Ectodermal cell (in vitro differentiated cells): ENCODE measurements around the gene EEF1G.
"Not testable (repeated sequence)": the region's sequence is repeated elsewhere in the genome, so short reads cannot be mapped to it uniquely, and the experiment has no call there.

Experiments
- H3K27ac ChIP-seq: 2 replicates; pipeline ENCODE4 v1.7.0; 2013; ENCODE audit warnings: mild to moderate bottlenecking, low read depth, low read length; ENCODE audit not compliant: insufficient read depth, poor library complexity, severe bottlenecking
- H3K27me3 ChIP-seq: 2 replicates; pipeline ENCODE4 v1.7.0; 2013; ENCODE audit warnings: mild to moderate bottlenecking, low read length; ENCODE audit not compliant: insufficient read depth, control insufficient read depth, poor library complexity, severe bottlenecking
- H3K36me3 ChIP-seq: one replicate; pipeline ENCODE4 v1.7.0; 2013; ENCODE audit warnings: low read length; ENCODE audit not compliant: control insufficient read depth, insufficient read depth
- H3K4me1 ChIP-seq: one replicate; pipeline ENCODE4 v1.7.0; 2013; ENCODE audit warnings: low read length; ENCODE audit not compliant: control insufficient read depth, insufficient read depth
- H3K4me3 ChIP-seq: 2 replicates; pipeline ENCODE4 v1.7.0; 2013; ENCODE audit warnings: low read depth, low read length, control low read depth; ENCODE audit not compliant: insufficient read depth
- H3K9me3 ChIP-seq: 2 replicates; pipeline ENCODE4 v1.7.0; 2013; ENCODE audit warnings: mild to moderate bottlenecking, low read length, moderate library complexity; ENCODE audit not compliant: control insufficient read depth
- WGBS, 2 experiments: methylation state at CpG; one replicate each; pipeline ENCODE4 v1.1.7; 2013; ENCODE audit warnings: missing lambda C conversion rate in 2 of 2; 5-methylcytosine and 5-hydroxymethylcytosine counted together

EEF1G gene

GRCh38 chr11:62554387-62555167, 19.1 kb downstream of the EEF1G start:
- Histone ChIP-seq H3K4me3 (no peak overlapping the region), H3K27ac (peak overlapping the region; percentile 56), H3K27me3 (no peaks in the 10 kb centered on the region), H3K4me1 (peaks cover 53% of the 10 kb centered on the region), H3K36me3 (peaks cover 16% of the 10 kb centered on the region), H3K9me3 (no peaks in the 10 kb centered on the region)
- WGBS, 2 experiments: 88% methylated on average over 7 of the region's 7 CpGs

GRCh38 chr11:62553839-62554361, 19.8 kb downstream of the EEF1G start:
- Histone ChIP-seq H3K4me3 (no peak overlapping the region), H3K36me3 (peaks cover 9% of the 10 kb centered on the region), H3K4me1 (peaks cover 53% of the 10 kb centered on the region), H3K9me3 (no peaks in the 10 kb centered on the region), H3K27ac (peak overlapping the region; percentile 98), H3K27me3 (peaks cover under 1% of the 10 kb centered on the region)
- 86 to 89% methylated on average over 8 of the region's 8 CpGs for WGBS, 2 experiments

- Histone ChIP-seq H3K4me1 (peaks cover 59% of the 10 kb centered on the region), H3K27me3 (peaks cover 7% of the 10 kb centered on the region), H3K9me3 (no peaks in the 10 kb centered on the region), H3K36me3 (peaks cover 3% of the 10 kb centered on the region), H3K27ac (peak overlapping the region; percentile 98), H3K4me3 (no peak overlapping the region)
- 19 to 23% methylated on average over 15 of the region's 15 CpGs for WGBS, 2 experiments
Observed at GRCh38 chr11:62553080-62553838, 20.4 kb downstream of the EEF1G start.

- Histone ChIP-seq H3K4me1 (peaks cover 64% of the 10 kb centered on the region), H3K27ac (peak overlapping the region; percentile 98)
- 48 to 57% methylated on average over 4 of the region's 4 CpGs for WGBS, 2 experiments
Observed at GRCh38 chr11:62552485-62553079, 21.1 kb downstream of the EEF1G start.

GRCh38 chr11:62550478-62550877, 23.2 kb downstream of the EEF1G start:
- Histone ChIP-seq H3K27me3 (peaks cover 32% of the 10 kb centered on the region), H3K4me1 (peaks cover 49% of the 10 kb centered on the region)
- H3K36me3 ChIP-seq, H3K27ac ChIP-seq, H3K9me3 ChIP-seq, H3K4me3 ChIP-seq: not testable (repeated sequence)
- WGBS, 2 experiments: 94 to 95% methylated on average over 2 of the region's 2 CpGs

More at GRCh38 chr11:62552485-62553079, 21.1 kb downstream of the EEF1G start:
- no peak overlapping the region for H3K4me3 ChIP-seq
- H3K36me3 ChIP-seq: no peaks in the 10 kb centered on the region
- H3K27me3 ChIP-seq: peaks cover 13% of the 10 kb centered on the region
- H3K9me3 ChIP-seq: no peaks in the 10 kb centered on the region

GRCh38 chr11:62548545-62549335, 25.0 kb downstream of the EEF1G start:
- 85 to 91% methylated on average over 17 of the region's 17 CpGs for WGBS, 2 experiments
- H3K27ac ChIP-seq: no peak overlapping the region
- no peaks in the 10 kb centered on the region for H3K36me3 ChIP-seq
- H3K9me3 ChIP-seq: no peaks in the 10 kb centered on the region
- H3K27me3 ChIP-seq: peaks cover 50% of the 10 kb centered on the region
- no peak overlapping the region for H3K4me3 ChIP-seq
- peaks cover 37% of the 10 kb centered on the region for H3K4me1 ChIP-seq

- 60 to 65% methylated on average over 8 of the region's 8 CpGs for WGBS, 2 experiments
- no peaks in the 10 kb centered on the region for H3K9me3 ChIP-seq
- H3K36me3 ChIP-seq: no peaks in the 10 kb centered on the region
- peak overlapping the region; percentile 12 for H3K27ac ChIP-seq
- H3K27me3 ChIP-seq: peaks cover 59% of the 10 kb centered on the region
- H3K4me3 ChIP-seq: peak overlapping the region; percentile 83
- peaks cover 37% of the 10 kb centered on the region for H3K4me1 ChIP-seq
Observed at GRCh38 chr11:62547691-62548281, 25.9 kb downstream of the EEF1G start.

GRCh38 chr11:62546929-62547625, 26.6 kb downstream of the EEF1G start:
- no peaks in the 10 kb centered on the region for H3K36me3 ChIP-seq
- peak overlapping the region; percentile 83 for H3K4me3 ChIP-seq
- H3K9me3 ChIP-seq: no peaks in the 10 kb centered on the region
- H3K27ac ChIP-seq: peak overlapping the region; percentile 26
- peaks cover 59% of the 10 kb centered on the region for H3K27me3 ChIP-seq
- H3K4me1 ChIP-seq: peaks cover 40% of the 10 kb centered on the region
- WGBS, 2 experiments: 1 to 2% methylated on average over 40 of the region's 40 CpGs
